H1 (cell line): ENCODE measurements around the gene RAD23B. TPM values are rescaled to one million over a fixed set of nuclear protein-coding genes. Genes with fewer than 3 reads are reported as not detected.

ENCODE experiments used
- CTCF ChIA-PET: fragments of 300-600 bp; sonication (Branson Sonifier 250); formaldehyde crosslinking; loops from one replicate; lab custom pipeline; 2021; ENCODE audit not compliant: partially characterized antibody; lab: Charles Lee
- POLR2A ChIA-PET: fragments of 300-600 bp; sonication (Branson Sonifier 250); formaldehyde crosslinking; loops from one replicate; lab custom pipeline; 2021; ENCODE audit warnings: inconsistent platforms; ENCODE audit not compliant: partially characterized antibody; lab: Charles Lee
- DNase-seq, 2 experiments: peaks; one replicate each; pipeline versions ENCODE4 v3.0.0 to v3.0.0-alpha.2; 2010 to 2022; ENCODE audit warnings: low spot score in 2 of 2, low read depth in 1 of 2, mixed read lengths in 1 of 2
- FAIRE-seq: peaks from 2 replicates; lab custom pipeline; 2011; peaks lifted over from hg19 to GRCh38; lab: Jason Lieb, UNC
- H2AFZ ChIP-seq: 2 replicates; pipeline ENCODE4 v1.8.1; 2012; ENCODE audit warnings: low read length, inconsistent platforms
- H2AK5ac ChIP-seq: 2 replicates; pipeline ENCODE4 v1.6.1; 2013; ENCODE audit warnings: low read depth, low read length
- H2BK120ac ChIP-seq: replicated peaks from 2 replicates; pipeline ENCODE3; 2013; ENCODE audit warnings: low read depth, low read length, inconsistent platforms
- H2BK12ac ChIP-seq: 2 replicates; pipeline ENCODE4 v1.6.1; 2013; ENCODE audit warnings: low read depth, low read length
- H2BK15ac ChIP-seq: 2 replicates; pipeline ENCODE4 v1.6.1; 2013; ENCODE audit warnings: low read length
- H2BK20ac ChIP-seq: 2 replicates; pipeline ENCODE4 v1.6.1; 2013; ENCODE audit warnings: low read length
- H2BK5ac ChIP-seq: 2 replicates; pipeline ENCODE4 v1.6.1; 2013; ENCODE audit warnings: low read depth, low read length
- H3K14ac ChIP-seq: 2 replicates; pipeline ENCODE4 v1.6.1; 2013; ENCODE audit warnings: inconsistent platforms; ENCODE audit not compliant: insufficient read length
- H3K18ac ChIP-seq: 2 replicates; pipeline ENCODE4 v1.6.1; 2013; ENCODE audit warnings: low read length; ENCODE audit errors: extremely low read depth
- H3K23ac ChIP-seq: 2 replicates; pipeline ENCODE4 v1.6.1; 2013; ENCODE audit warnings: inconsistent platforms; ENCODE audit not compliant: insufficient read length
- H3K23me2 ChIP-seq: 2 replicates; pipeline ENCODE4 v1.6.1; 2013; ENCODE audit warnings: low read depth, low read length
- H3K27ac ChIP-seq: 2 replicates; pipeline ENCODE4 v1.6.1; 2011; ENCODE audit warnings: low read depth, low read length, inconsistent platforms
- H3K27me3 ChIP-seq, 4 experiments: replicated peaks in 1 of 4; 1 replicate in 1 of 4; 2 replicates in 3 of 4; pipeline versions ENCODE4 v1.6.1 to v1.8.1; 2011 to 2013; ENCODE audit warnings: low read length in 3 of 4, mild to moderate bottlenecking in 3 of 4, inconsistent platforms in 2 of 4, mixed read lengths in 2 of 4, moderate library complexity in 1 of 4; ENCODE audit not compliant: control insufficient read depth in 3 of 4, insufficient read depth in 3 of 4; ENCODE audit errors: extremely low read depth in 1 of 4
- H3K36me3 ChIP-seq, 4 experiments: 2 replicates each; pipeline versions ENCODE4 v1.6.1 to v1.8.1; 2011 to 2013; ENCODE audit warnings: mild to moderate bottlenecking in 4 of 4, low read length in 3 of 4, moderate library complexity in 2 of 4, control low read depth in 1 of 4, inconsistent platforms in 1 of 4; ENCODE audit not compliant: insufficient read depth in 4 of 4, control insufficient read depth in 2 of 4
- H3K4ac ChIP-seq: replicated peaks from 2 replicates; pipeline ENCODE3; 2013; ENCODE audit warnings: low read length, low read depth, mixed read lengths, inconsistent platforms; ENCODE audit not compliant: insufficient read length
- H3K4me1 ChIP-seq, 4 experiments: replicated peaks in 1 of 4; 1 replicate in 1 of 4; 2 replicates in 3 of 4; pipeline versions ENCODE4 v1.6.1 to v1.8.1; 2011 to 2013; ENCODE audit warnings: low read length in 3 of 4, inconsistent platforms in 2 of 4, mixed read lengths in 1 of 4; ENCODE audit not compliant: insufficient read depth in 4 of 4, control insufficient read depth in 3 of 4
- H3K4me2 ChIP-seq, 2 experiments: 2 replicates each; pipeline versions ENCODE4 v1.6.1 to v1.8.1; 2011 to 2013; ENCODE audit warnings: low read depth in 2 of 2, low read length in 2 of 2, control low read depth in 1 of 2, inconsistent platforms in 1 of 2, mild to moderate bottlenecking in 1 of 2; ENCODE audit not compliant: insufficient read depth in 1 of 2
- H3K4me3 ChIP-seq, 4 experiments: fragments of 200-600, 300-600 bp in 1 of 4; sonication (generic), shearing (Covaris generic), sonication (Bioruptor Twin) in 1 of 4; 2 replicates each; pipeline versions ENCODE4 v1.5.1 to v1.8.1; 2011 to 2016; ENCODE audit warnings: low read length in 4 of 4, low read depth in 3 of 4, control low read depth in 2 of 4, inconsistent platforms in 2 of 4, mild to moderate bottlenecking in 2 of 4, mixed read lengths in 1 of 4, moderate library complexity in 1 of 4; ENCODE audit not compliant: insufficient read depth in 2 of 4; ENCODE audit errors: extremely low read depth in 1 of 4
- H3K56ac ChIP-seq: replicated peaks from 2 replicates; pipeline ENCODE3; 2013; ENCODE audit warnings: low read depth, mild to moderate bottlenecking, mixed read lengths, low read length, inconsistent platforms; ENCODE audit not compliant: insufficient read length
- H3K79me1 ChIP-seq: 2 replicates; pipeline ENCODE4 v1.6.1; 2013; ENCODE audit warnings: low read depth, low read length, control low read depth
- H3K79me2 ChIP-seq, 2 experiments: 2 replicates each; pipeline versions ENCODE4 v1.6.1 to v1.8.1; 2012 to 2013; ENCODE audit warnings: low read length in 2 of 2, mild to moderate bottlenecking in 2 of 2, inconsistent platforms in 1 of 2; ENCODE audit not compliant: insufficient read depth in 2 of 2, control insufficient read depth in 1 of 2
- H3K9ac ChIP-seq, 4 experiments: replicated peaks in 1 of 4; 1 replicate in 1 of 4; 2 replicates in 3 of 4; pipeline versions ENCODE4 v1.6.1 to v1.8.1; 2011 to 2013; ENCODE audit warnings: low read depth in 3 of 4, low read length in 3 of 4, control low read depth in 2 of 4, mild to moderate bottlenecking in 2 of 4, moderate library complexity in 2 of 4, inconsistent platforms in 1 of 4; ENCODE audit errors: extremely low read depth in 1 of 4
- H3K9me3 ChIP-seq, 2 experiments: 2 replicates each; pipeline versions ENCODE4 v1.6.1 to v1.8.1; 2012 to 2013; ENCODE audit warnings: mild to moderate bottlenecking in 2 of 2, moderate library complexity in 2 of 2, control low read depth in 1 of 2, inconsistent platforms in 1 of 2, low read depth in 1 of 2, low read length in 1 of 2, mixed read lengths in 1 of 2; ENCODE audit not compliant: insufficient read depth in 2 of 2
- H4K20me1 ChIP-seq, 2 experiments: replicated peaks in 1 of 2; 2 replicates each; pipeline versions ENCODE3 to v1.8.1; 2011 to 2013; ENCODE audit warnings: inconsistent platforms in 2 of 2, low read length in 2 of 2, mild to moderate bottlenecking in 1 of 2; ENCODE audit not compliant: insufficient read depth in 2 of 2, control insufficient read depth in 1 of 2
- H4K5ac ChIP-seq: 2 replicates; pipeline ENCODE4 v1.6.1; 2013; ENCODE audit warnings: low read length, low read depth, mixed read lengths, inconsistent platforms; ENCODE audit not compliant: insufficient read length
- H4K8ac ChIP-seq: 2 replicates; pipeline ENCODE4 v1.8.0; 2013; ENCODE audit warnings: mild to moderate bottlenecking, moderate library complexity, low read length, inconsistent platforms; ENCODE audit not compliant: insufficient read depth; ENCODE audit errors: extremely low read depth
- H4K91ac ChIP-seq: replicated peaks from 2 replicates; pipeline ENCODE3; 2013; ENCODE audit warnings: low read length, mixed read lengths, inconsistent platforms; ENCODE audit not compliant: insufficient read length
- BACH1 ChIP-seq: IDR thresholded peaks from 2 replicates; pipeline ENCODE4 v1.6.1; 2012; ENCODE audit warnings: low read length, improper control_type of control experiment
- CREB1 ChIP-seq: IDR thresholded peaks from 2 replicates; pipeline ENCODE4 v1.6.1; 2012; ENCODE audit warnings: inconsistent platforms
- CTBP2 ChIP-seq: IDR thresholded peaks from 2 replicates; pipeline ENCODE4 v1.7.0; 2011; ENCODE audit warnings: borderline replicate concordance, mild to moderate bottlenecking, moderate library complexity, mixed read lengths, low read length; ENCODE audit not compliant: insufficient read depth, insufficient read length
- EZH2 ChIP-seq: fragments of 200-600 bp; sonication (generic); IDR thresholded peaks from 2 replicates; pipeline ENCODE4 v1.7.1; 2012; ENCODE audit warnings: low read depth, mild to moderate bottlenecking, moderate library complexity, low read length, inconsistent platforms; ENCODE audit not compliant: severe bottlenecking
- KDM4A ChIP-seq: IDR thresholded peaks from one replicate; pipeline ENCODE4 v1.7.1; 2012; ENCODE audit warnings: low read depth, mild to moderate bottlenecking, moderate library complexity, low read length, inconsistent platforms; ENCODE audit not compliant: severe bottlenecking
- SIX5 ChIP-seq: IDR thresholded peaks from 2 replicates; pipeline ENCODE4 v1.6.1; 2011; ENCODE audit warnings: mild to moderate bottlenecking, low read depth, low read length
- WGBS, 2 experiments: shearing (Covaris generic) in 1 of 2; methylation state at CpG; one replicate each; pipeline versions ENCODE4 v1.1.6 to v1.1.7; 2013 to 2015; ENCODE audit warnings: low lambda C conversion rate in 2 of 2, mixed read lengths in 2 of 2, inconsistent platforms in 1 of 2, low coverage in 1 of 2, missing lambda C conversion rate in 1 of 2; ENCODE audit not compliant: insufficient replicate concordance in 2 of 2, insufficient coverage in 1 of 2, insufficient read length in 1 of 2; ENCODE audit errors: extremely low coverage in 1 of 2, missing lambda C conversion rate in 1 of 2; 5-methylcytosine and 5-hydroxymethylcytosine counted together
- polyA plus RNA-seq, 7 experiments: library from polyadenylated mRNA; depleted of rRNA in 3 of 7; stranded (reverse) in 5 of 7; unstranded in 2 of 7; fragments of >200 nt in 5 of 7; fragments of 200-250 nt in 2 of 7; gene quantifications; 1 replicate in 5 of 7; 2 replicates in 1 of 7; 4 replicates in 1 of 7; pipeline versions ENCODE4 v1.2.1 to v1.2.3, GENCODE V29; 2011 to 2013; ENCODE audit warnings: missing spikeins in 2 of 7, mixed read lengths in 2 of 7
- total RNA-seq: library from RNA; stranded (reverse); fragmentation: NEBNext Ultra II Directional; extraction: Animal tissue kit (Norgen Biotek cat#: 25700); gene quantifications from 2 replicates; pipeline ENCODE4 v1.2.1, GENCODE V29; 2021

RAD23B gene
- total and polyA plus RNA-seq, 2 of the 8 experiments (the other 6 are each of a cell fraction or from before 2014, with no cell fraction given), result 97.1 to 165 TPM

DNA sequence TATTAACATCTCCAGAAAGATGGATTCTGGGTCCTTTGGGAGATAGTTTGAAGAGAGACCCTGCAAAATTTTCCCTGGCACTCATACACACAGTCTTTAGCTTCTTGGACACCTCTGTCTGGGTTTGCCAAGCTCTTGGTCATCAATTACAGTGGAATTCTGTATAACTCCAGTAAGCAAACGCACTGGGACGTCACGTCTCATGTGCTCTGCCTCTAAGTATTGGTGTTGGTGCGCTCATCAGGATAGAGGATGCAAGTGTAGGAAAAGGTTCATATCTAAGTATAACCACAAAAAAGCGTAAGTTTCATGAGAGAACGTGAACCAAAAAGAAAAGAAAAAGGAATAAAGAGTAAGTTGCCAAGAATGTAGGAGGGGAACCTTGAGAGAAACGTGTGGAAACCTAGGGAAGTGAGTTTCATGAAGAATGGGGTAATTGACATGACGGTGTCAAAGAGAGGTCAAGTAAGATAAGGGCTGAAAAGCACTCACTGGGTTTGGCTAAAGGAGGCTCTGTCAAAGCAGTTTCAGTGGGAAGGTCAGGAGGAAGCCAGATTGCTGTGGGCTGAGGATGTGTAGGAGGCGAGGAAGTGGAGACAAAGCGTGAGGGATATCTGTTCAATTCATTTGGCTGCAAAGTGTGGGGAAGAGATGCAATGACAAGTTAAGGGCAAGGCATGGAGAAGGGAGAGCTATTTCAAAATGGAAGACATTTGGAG, 92.7 kb downstream of the RAD23B start:
- H2BK12ac ChIP-seq, result no peak overlapping the region
- 87% methylated on average over 10 of the region's 10 CpGs; no CpG with 5 or more reads in 1 of the 2 experiments for WGBS, 2 experiments
- H4K5ac ChIP-seq, result no peak overlapping the region
- FAIRE-seq (no peak), DNase-seq (no peak)
- no peak overlapping the region for H3K4me2 ChIP-seq
- no peak overlapping the region for H3K9ac ChIP-seq
- no peaks in the 10 kb centered on the region for H4K20me1 ChIP-seq
- no peaks in the 10 kb centered on the region for H3K79me2 ChIP-seq
- no peaks in the 10 kb centered on the region for H3K27me3 ChIP-seq
- no peaks in the 10 kb centered on the region for H3K4me1 ChIP-seq
- H3K4ac ChIP-seq, result no peak overlapping the region
- no peak overlapping the region for H2AK5ac ChIP-seq
- no peak overlapping the region for H2BK120ac ChIP-seq
- no peaks in the 10 kb centered on the region for H3K23me2 ChIP-seq
- no peak overlapping the region for H4K8ac ChIP-seq
- no peak overlapping the region for H2BK15ac ChIP-seq
- H3K18ac ChIP-seq, result no peak overlapping the region
- no peak overlapping the region for H3K27ac ChIP-seq
- H2AFZ ChIP-seq, result no peak overlapping the region
- H2BK5ac ChIP-seq, result no peak overlapping the region
- no peak overlapping the region for H2BK20ac ChIP-seq
- no peaks in the 10 kb centered on the region for H3K36me3 ChIP-seq
- CTCF ChIA-PET, result interaction anchor here (1.1 kb wide), 1 partner anchor 90 kb away, joined by 3 read pairs; no protein-coding TSS in a partner anchor
- H3K79me1 ChIP-seq, result no peaks in the 10 kb centered on the region
- no peak overlapping the region for H4K91ac ChIP-seq
- no peak for TF ChIP-seq CREB1
- TF ChIP-seq BACH1, result no peak
- TF ChIP-seq CTBP2, result no peak
- no peak for TF ChIP-seq EZH2
- TF ChIP-seq SIX5, result no peak
- no peak for TF ChIP-seq KDM4A
- TF ChIP-seq, all 59 proteins: peak for 0
- no peak overlapping the region for H3K56ac ChIP-seq
- H3K4me3 ChIP-seq, result no peak overlapping the region
- no peak overlapping the region for H3K14ac ChIP-seq
- POLR2A ChIA-PET, result no interaction called here
- no peak overlapping the region for H3K23ac ChIP-seq
- no peaks in the 10 kb centered on the region for H3K9me3 ChIP-seq
